ENCODE measurements around the gene IRF1. TPM values are rescaled to one million over a fixed set of nuclear protein-coding genes. Genes with fewer than 3 reads are reported as not detected.
"Not testable (repeated sequence)": the region's sequence is repeated elsewhere in the genome, so short reads cannot be mapped to it uniquely, and the experiment has no call there.

IRF1 gene
- total and polyA plus RNA-seq, 4 donors: 32.9 to 141 (median 68.5) TPM

DNA sequence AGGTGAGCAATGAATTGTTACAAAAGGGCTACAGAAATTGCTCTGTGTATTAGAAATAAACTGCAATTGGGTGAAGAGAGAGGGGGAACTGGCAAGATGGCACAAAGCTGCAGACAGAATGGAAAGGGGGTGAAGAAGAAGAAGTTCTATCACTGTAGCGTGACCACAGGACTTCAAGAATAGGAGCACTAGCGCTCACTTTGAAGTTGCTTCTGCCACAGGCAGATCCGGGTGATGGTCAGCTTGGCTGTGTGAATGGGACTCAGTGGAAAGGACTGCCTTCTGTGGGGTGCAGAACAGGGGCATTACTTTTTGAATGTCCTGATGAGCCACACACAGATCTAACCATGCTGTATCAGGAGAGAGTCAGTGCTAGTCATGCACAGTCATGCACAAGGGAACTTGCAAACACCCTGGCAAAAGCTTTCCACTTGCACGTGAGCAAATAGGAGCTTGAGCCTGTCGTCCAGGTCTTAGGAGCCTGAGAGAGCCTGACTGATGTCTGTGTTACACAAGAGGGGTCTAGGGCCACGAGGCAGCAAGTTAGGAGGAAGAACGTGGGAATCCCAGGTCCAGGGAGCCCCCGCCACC lies 36.5 kb upstream of the IRF1 start:
- no peak overlapping the region for H3K27ac ChIP-seq (ENCODE audit: low read depth in 1 of 2, low read length in 1 of 2)
- no peaks in the 10 kb centered on the region for H3K9me3 ChIP-seq (ENCODE audit: control insufficient read depth in 4 of 4, insufficient read depth in 3 of 4, low read length in 3 of 4)
- H3K9ac ChIP-seq (ENCODE audit: insufficient read depth in 1 of 2, low read length in 2 of 2): no peak overlapping the region
- no peak for TF ChIP-seq CTCF (IDR thresholded peaks at IDR 0.05; ENCODE audit: control extremely low read depth, extremely low read depth)
- DNase-seq: no peak
- ATAC-seq (ENCODE audit: insufficient read depth, low FRiP score): no peak
- WGBS, 2 donors: 51 to 68% methylated on average over 8 of the region's 8 CpGs
- H3K4me1 ChIP-seq (ENCODE audit: control insufficient read depth in 5 of 5, insufficient read depth in 5 of 5, low read length in 5 of 5): no peaks in the 10 kb centered on the region
- no peaks in the 10 kb centered on the region for H3K27me3 ChIP-seq (ENCODE audit: control insufficient read depth in 3 of 3, insufficient read depth in 3 of 3, low read length in 2 of 3)
- H3K36me3 ChIP-seq (ENCODE audit: control insufficient read depth in 4 of 4, insufficient read depth in 4 of 4, low read length in 4 of 4): no peaks in the 10 kb centered on the region
- H3K4me3 ChIP-seq: no peak overlapping the region

DNA sequence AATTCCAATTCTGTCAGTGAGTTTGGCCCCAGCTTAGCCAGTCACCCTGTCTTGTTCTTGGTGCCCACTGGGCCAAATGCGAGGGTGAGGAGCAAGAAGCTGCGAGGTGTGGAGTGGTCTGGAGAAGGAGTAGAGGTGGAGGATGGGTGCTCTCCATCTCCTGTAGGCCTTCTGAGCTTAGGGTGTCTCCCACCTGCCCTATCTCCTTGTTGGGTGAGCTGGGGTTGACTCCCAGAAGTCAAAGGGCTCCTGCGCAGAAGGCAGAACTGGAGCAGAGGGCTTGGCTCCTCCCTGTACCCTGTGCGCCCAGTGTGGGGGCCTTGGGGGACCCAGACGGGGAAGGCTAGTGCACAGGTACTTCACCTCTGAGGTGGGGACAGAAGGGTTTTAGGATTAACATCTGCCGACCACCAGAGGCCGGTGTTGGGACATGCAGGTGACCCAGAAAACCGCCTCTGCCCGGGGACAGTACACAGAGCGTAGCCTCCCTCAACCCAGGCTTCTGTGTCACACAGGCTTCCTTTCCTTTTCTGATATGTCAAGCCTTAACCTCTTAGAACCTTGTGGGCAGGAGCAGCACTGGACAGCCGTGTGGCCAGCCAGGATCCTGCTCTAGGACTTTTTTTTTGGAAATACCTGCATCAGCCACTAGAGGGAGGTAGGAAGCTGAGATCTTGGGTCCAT lies 35.9 kb upstream of the IRF1 start:
- ATAC-seq (ENCODE audit: insufficient read depth, low FRiP score) (peak; percentile 94), DNase-seq (peak; percentile 29 to 72 (median 63))
- peak; percentile 67 for TF ChIP-seq CTCF (IDR thresholded peaks at IDR 0.05; ENCODE audit: control extremely low read depth, extremely low read depth)
- Histone ChIP-seq H3K4me3 (no peak overlapping the region), H3K27me3 (ENCODE audit: control insufficient read depth in 3 of 3, insufficient read depth in 3 of 3, low read length in 2 of 3) (no peaks in the 10 kb centered on the region), H3K9me3 (ENCODE audit: control insufficient read depth in 4 of 4, insufficient read depth in 3 of 4, low read length in 3 of 4) (no peaks in the 10 kb centered on the region), H3K9ac (ENCODE audit: insufficient read depth in 1 of 2, low read length in 2 of 2) (no peak overlapping the region), H3K36me3 (ENCODE audit: control insufficient read depth in 4 of 4, insufficient read depth in 4 of 4, low read length in 4 of 4) (no peaks in the 10 kb centered on the region), H3K4me1 (ENCODE audit: control insufficient read depth in 5 of 5, insufficient read depth in 5 of 5, low read length in 5 of 5) (no peaks in the 10 kb centered on the region), H3K27ac (ENCODE audit: low read depth in 1 of 2, low read length in 1 of 2) (no peak overlapping the region)
- 41 to 42% methylated on average over 11 of the region's 11 CpGs for WGBS, 2 donors

DNA sequence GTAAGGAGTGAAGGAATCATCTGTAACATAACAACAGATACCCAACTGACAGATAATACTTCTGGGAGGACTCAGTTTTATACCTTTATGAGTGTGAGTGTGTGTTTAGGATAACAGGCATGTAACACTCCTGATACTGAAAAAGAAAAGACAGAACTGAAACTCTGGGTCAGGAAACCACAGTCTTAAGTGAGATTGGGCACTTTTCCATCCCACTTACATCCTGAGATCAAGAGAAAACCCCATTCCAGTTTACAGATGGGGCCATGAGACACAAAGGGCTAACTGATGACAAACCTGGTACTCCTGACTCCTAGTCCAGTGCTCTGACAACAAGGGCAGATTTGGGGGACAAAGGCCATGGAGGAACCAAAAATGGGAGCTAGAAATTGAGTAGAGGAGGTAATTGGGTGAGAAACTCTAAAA lies 34.7 kb upstream of the IRF1 start:
- ATAC-seq (ENCODE audit: insufficient read depth, low FRiP score) (no peak), DNase-seq (no peak)
- Histone ChIP-seq H3K9ac (ENCODE audit: insufficient read depth in 1 of 2, low read length in 2 of 2) (no peak overlapping the region), H3K4me1 (ENCODE audit: control insufficient read depth in 5 of 5, insufficient read depth in 5 of 5, low read length in 5 of 5) (no peaks in the 10 kb centered on the region), H3K4me3 (no peak overlapping the region), H3K9me3 (ENCODE audit: control insufficient read depth in 4 of 4, insufficient read depth in 3 of 4, low read length in 3 of 4) (no peaks in the 10 kb centered on the region), H3K27me3 (ENCODE audit: control insufficient read depth in 3 of 3, insufficient read depth in 3 of 3, low read length in 2 of 3) (no peaks in the 10 kb centered on the region), H3K27ac (ENCODE audit: low read depth in 1 of 2, low read length in 1 of 2) (no peak overlapping the region), H3K36me3 (ENCODE audit: control insufficient read depth in 4 of 4, insufficient read depth in 4 of 4, low read length in 4 of 4) (no peaks in the 10 kb centered on the region)
- no peak for TF ChIP-seq CTCF (IDR thresholded peaks at IDR 0.05; ENCODE audit: control extremely low read depth, extremely low read depth)

DNA sequence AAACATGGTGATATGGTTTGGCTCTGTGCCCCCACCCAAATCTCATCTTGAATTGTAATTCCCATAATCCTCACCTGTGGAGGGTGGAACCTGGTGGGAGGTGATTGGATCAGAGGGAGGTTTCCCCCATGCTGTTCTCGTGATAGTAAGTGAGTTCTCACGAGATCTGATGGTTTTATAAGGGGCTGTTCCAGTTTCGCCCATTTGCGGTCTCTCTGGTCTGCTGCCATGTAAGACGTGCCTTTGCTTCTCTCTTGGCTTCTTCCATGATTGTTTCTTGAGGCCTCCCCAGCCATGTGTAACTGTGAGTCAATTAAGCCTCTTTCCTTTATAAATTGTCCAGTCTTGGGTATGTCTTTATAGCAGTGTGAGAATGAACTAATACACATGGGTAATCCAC lies 34.3 kb upstream of the IRF1 start:
- not testable (repeated sequence) for H3K9me3 ChIP-seq (ENCODE audit: control insufficient read depth in 4 of 4, insufficient read depth in 3 of 4, low read length in 3 of 4); H3K27ac ChIP-seq (ENCODE audit: low read depth in 1 of 2, low read length in 1 of 2)
- 89 to 94% methylated on average over 5 of the region's 5 CpGs for WGBS, 2 donors

GRCh38 chr5:132522067-132522466 lies 31.5 kb upstream of the IRF1 start:
- WGBS, 2 donors: 88 to 91% methylated on average over 1 of the region's 1 CpG
- H3K9ac ChIP-seq (ENCODE audit: insufficient read depth in 1 of 2, low read length in 2 of 2); H3K27me3 ChIP-seq (ENCODE audit: control insufficient read depth in 3 of 3, insufficient read depth in 3 of 3, low read length in 2 of 3); H3K36me3 ChIP-seq (ENCODE audit: control insufficient read depth in 4 of 4, insufficient read depth in 4 of 4, low read length in 4 of 4); ATAC-seq (ENCODE audit: insufficient read depth, low FRiP score); DNase-seq; H3K4me1 ChIP-seq (ENCODE audit: control insufficient read depth in 5 of 5, insufficient read depth in 5 of 5, low read length in 5 of 5); H3K27ac ChIP-seq (ENCODE audit: low read depth in 1 of 2, low read length in 1 of 2); H3K4me3 ChIP-seq; H3K9me3 ChIP-seq (ENCODE audit: control insufficient read depth in 4 of 4, insufficient read depth in 3 of 4, low read length in 3 of 4): not testable (repeated sequence)

More for the DNA sequence above, 34.3 kb upstream of the IRF1 start:
- not testable (repeated sequence) for H3K4me1 ChIP-seq (ENCODE audit: control insufficient read depth in 5 of 5, insufficient read depth in 5 of 5, low read length in 5 of 5); ATAC-seq (ENCODE audit: insufficient read depth, low FRiP score); DNase-seq; H3K27me3 ChIP-seq (ENCODE audit: control insufficient read depth in 3 of 3, insufficient read depth in 3 of 3, low read length in 2 of 3); H3K4me3 ChIP-seq; H3K9ac ChIP-seq (ENCODE audit: insufficient read depth in 1 of 2, low read length in 2 of 2); H3K36me3 ChIP-seq (ENCODE audit: control insufficient read depth in 4 of 4, insufficient read depth in 4 of 4, low read length in 4 of 4)

DNA sequence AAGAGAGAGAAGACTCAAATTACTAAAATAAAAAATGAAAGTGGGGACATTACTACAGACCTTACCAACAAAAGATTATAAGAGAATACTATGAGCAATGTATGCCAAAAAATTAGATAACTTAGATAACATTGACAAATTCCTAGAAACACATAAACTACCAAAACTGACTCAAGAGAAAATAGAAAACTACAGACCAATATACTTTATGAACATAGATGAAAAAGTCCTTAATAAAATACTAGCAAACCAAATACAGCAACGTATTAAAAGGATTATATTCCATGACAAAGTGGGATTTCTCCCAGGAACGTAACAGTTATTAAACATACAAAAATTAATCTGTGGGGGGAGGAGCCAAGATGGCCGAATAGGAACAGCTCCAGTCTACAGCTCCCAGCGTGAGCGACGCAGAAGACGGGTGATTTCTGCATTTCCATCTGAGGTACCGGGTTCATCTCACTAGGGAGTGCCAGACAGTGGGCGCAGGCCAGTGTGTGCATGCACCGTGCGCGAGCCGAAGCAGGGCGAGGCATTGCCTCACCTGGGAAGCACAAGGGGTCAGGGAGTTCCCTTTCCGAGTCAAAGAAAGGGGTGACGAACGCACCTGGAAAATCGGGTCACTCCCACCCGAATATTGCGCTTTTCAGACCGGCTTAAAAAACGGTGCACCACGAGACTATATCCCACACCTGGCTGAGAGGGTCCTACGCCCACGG lies 23.2 kb upstream of the IRF1 start:
- not testable (repeated sequence) for H3K36me3 ChIP-seq (ENCODE audit: control insufficient read depth in 4 of 4, insufficient read depth in 4 of 4, low read length in 4 of 4); ATAC-seq (ENCODE audit: insufficient read depth, low FRiP score); H3K9ac ChIP-seq (ENCODE audit: insufficient read depth in 1 of 2, low read length in 2 of 2); H3K27me3 ChIP-seq (ENCODE audit: control insufficient read depth in 3 of 3, insufficient read depth in 3 of 3, low read length in 2 of 3); H3K9me3 ChIP-seq (ENCODE audit: control insufficient read depth in 4 of 4, insufficient read depth in 3 of 4, low read length in 3 of 4); H3K4me1 ChIP-seq (ENCODE audit: control insufficient read depth in 5 of 5, insufficient read depth in 5 of 5, low read length in 5 of 5); H3K4me3 ChIP-seq; H3K27ac ChIP-seq (ENCODE audit: low read depth in 1 of 2, low read length in 1 of 2); DNase-seq
- 89 to 97% methylated on average over 9 to 12 of the region's 25 CpGs for WGBS, 2 donors

All from lung (tissue), 12 donors.